PFSK-1 (cell line): ENCODE data around the gene NCAM1.

ENCODE experiments used
- POLR2AphosphoS5 ChIP-seq: IDR thresholded peaks from 2 replicates; pipeline ENCODE4 v1.6.1; 2012; ENCODE audit warnings: low read depth, mild to moderate bottlenecking, control low read depth, low read length, moderate library complexity
- TAF1 ChIP-seq: IDR thresholded peaks from 2 replicates; pipeline ENCODE4 v1.6.1; 2012; ENCODE audit warnings: low read length, control low read depth, borderline replicate concordance; ENCODE audit not compliant: insufficient read depth

GRCh38 chr11:113167599-113167998 lies 206.4 kb downstream of the NCAM1 start:
- TF ChIP-seq TAF1 (no peak), POLR2AphosphoS5 (no peak)
